Cerebellar nuclear complex (tissue), 1 donor: Measurements from ENCODE around the gene SEC61A1.

Experiments
- DNase-seq, 2 experiments: peaks; one replicate each; lab custom pipeline; 2025; lab: John Stamatoyannopoulos, UW

Gene SEC61A1

GRCh38 chr3:128051837-128052594, at the start of gene SEC61A1:
TSS of gene SEC61A1 (plus strand) at chr3:128052437. CDS start at chr3:128052553, 116 bp downstream.
- DNase-seq, result peak in 1 of 2 experiments; percentile 71

DNA sequence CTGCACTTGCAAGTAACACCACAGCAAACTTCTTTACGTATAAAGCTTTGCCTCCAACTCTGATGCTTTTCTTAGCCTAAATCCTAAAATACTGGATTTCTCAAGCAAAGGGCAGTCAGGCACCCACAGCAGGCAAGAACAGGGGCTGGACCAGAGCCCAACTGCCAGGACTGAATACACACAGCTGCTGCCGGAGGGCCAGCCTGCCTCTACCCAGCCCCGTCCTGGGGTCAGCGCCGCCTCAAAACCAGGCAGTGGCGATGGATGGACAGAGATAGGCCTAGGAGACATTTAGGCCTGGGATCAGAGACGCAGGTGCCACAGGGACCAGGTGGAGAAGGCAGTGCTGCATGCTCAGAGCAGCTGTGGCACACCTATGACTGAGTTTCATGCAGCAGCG, 47.6 kb upstream of the SEC61A1 start:
- DNase-seq, result no peak

DNA sequence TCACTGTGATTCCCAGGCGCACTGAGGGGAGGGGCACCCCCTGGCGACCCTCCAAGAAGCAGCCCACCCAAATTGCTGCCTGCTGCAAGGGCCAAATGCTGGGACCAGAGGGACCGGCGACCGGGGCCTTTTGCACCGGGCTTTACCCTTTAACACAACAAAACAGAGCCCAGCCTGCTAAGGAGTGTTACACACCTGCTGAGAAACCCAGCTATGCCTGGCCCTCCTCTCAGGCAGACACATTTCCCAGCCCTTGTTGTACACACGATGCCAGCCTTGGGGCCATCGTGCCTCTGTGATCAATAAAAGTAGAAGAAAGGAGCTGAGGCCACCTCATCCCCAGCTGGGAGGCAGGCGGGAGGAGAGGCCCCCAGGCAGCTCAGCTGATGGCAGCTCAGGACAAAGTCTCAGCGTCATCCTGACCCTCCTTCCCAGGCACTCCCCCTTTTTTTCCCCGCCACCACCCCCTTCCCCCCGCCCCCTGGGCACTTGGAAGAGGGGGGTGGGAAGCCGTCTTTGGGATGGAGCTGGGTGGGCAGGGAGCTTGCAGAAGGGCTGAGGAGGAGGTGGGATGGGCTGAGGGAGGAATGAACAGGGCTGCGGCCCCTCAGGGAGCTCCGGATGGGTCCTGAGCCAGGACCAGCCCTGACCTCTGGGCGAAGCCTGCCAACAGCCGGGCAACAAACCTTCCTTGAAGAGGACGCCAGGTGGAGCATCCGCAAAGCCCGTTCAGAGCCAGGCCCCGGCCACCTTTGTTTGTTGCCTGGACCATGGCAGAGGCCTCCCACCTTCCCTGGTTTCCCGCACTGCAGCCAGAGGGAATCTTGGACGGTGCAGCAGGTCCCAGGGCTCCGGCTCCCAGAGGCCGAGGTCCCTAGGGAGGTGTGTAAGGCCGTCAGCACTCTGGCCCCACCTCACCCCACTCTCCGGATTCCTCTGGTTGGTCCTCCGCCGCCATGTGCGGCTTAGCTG, 45.9 kb upstream of the SEC61A1 start:
- no peak for DNase-seq

- no peak for DNase-seq
Observed at GRCh38 chr3:128007033-128007424, 45.2 kb upstream of the SEC61A1 start.

- no peak for DNase-seq
Observed at GRCh38 chr3:128009952-128010846, 42.0 kb upstream of the SEC61A1 start.

DNA sequence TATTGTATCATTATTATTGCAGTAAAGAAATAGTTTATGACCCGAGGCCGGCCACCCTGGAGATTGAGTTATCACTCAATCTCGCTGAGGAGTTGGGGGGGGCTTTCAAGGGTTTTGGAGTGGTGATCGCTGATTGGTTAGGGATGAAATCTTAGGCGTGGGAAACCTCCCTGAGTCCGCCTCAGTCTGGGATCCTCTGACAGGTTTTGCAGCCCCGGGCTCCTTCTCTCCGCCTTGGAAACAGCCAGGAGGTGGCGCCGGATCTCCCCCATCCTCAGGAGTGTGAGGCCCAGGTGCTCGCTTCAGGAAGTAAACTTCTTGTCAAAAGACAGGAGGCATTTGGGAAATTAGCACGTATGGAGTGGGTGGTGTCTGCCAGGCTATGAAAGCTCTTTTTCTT, 41.1 kb upstream of the SEC61A1 start:
- DNase-seq, result no peak

DNA sequence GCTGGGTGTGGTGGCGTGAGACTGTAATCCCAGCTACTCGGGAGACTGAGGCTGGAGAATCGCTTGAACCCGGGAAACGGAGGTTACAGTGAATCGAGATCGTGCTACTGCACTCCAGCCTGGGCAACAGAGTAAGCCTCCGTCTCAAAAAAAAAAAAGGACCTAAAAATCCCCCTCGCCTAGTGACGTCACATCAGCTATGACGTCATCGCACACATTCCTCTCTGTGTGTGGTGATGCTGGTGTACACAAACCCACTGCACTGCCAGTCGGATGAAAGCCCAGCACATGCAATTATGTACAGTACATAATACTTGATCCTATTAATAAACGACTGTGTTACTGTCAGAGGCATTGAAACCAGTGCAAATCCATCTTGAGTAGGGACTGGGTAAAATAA, 40.2 kb upstream of the SEC61A1 start:
- no peak for DNase-seq

DNA sequence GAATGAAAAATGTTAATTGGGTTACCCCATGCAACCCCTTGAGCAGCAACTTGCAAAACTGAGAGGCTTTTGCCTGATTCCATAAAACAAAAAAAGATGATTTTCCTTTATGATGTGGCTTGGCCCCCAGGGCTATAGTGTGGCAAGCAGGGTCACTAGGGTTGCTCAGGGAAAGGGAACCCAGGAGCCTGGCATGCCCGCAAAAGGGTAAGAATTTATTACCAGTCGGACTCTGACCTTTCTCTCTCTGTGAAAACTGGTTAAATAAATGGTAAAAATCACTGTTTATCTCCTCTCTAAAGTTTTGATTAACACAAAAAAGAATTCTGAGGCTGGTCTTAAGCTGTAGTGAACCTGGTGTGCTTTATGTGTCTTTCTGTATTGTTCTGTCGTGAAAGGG, 37.7 kb upstream of the SEC61A1 start:
- DNase-seq, result no peak

- DNase-seq, result no peak
Observed at GRCh38 chr3:128016502-128016901, 35.7 kb upstream of the SEC61A1 start.

DNA sequence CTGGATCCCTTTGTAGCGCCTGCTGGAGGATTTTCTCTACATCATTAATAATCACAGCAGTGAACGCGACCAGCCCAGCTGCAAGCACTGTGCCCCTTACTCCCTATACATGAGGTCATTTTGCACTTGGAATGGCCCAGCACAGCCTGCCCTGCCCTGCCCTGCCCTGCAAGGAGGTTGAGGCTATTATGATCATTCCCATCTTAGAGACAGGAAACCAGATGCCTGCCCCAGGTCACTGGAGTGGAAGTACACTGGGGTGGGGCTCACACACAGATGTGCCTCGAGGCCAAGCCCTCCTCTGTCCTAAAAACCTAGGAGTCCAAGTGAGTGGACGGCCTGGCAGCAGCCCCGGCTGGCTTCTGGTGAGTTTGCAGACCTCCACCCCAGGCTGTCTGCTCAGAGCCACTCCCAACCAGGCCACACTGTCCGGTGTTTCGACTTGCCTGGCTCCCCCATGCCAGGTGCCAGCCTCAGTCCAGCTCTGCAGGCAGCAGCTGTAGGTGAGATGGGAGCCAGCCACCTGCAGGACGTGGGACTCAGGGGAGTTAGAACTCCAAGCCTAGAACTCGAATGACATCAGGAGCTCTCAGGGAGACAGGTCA, 30.4 kb upstream of the SEC61A1 start:
- DNase-seq, result no peak

DNA sequence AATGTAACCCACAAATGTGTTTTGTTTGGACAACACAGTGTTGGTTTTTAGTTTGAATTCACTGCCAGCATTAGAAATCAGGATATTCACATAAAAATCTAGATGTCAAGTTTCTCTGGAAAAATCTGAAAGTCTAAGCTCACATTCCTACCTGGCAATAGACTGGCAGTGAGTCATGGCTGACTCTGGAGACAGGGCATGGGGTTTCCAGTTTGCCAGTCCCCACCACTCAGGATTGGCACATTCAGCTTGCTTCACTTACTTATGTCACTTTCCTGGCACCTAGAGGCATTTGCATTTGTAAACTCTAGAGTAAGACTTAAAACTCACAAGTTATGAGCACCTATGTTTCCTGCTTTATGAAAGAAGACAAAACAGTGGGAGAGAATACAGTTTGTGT, 19.1 kb upstream of the SEC61A1 start:
- no peak for DNase-seq

DNA sequence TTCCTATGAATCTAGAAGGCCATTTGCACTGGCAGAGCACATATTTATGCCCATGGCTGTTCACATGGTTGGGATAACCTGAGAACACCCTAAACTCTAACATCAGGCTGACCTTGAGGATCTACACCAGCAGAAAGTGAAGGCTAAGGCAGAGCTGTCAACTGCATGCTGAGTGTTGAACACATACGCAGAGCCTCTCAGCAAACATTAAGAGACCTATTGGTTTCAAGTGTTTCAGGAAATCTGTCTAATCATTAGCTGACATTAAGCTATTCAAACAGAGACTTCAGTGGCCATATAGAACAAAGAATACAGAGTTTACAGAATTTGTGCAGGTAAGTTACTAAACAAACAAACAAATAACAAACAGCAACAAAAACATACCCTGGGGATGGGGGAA, 16.1 kb upstream of the SEC61A1 start:
- DNase-seq, result no peak

GRCh38 chr3:128040041-128040440, 12.2 kb upstream of the SEC61A1 start:
- DNase-seq, result no peak

DNA sequence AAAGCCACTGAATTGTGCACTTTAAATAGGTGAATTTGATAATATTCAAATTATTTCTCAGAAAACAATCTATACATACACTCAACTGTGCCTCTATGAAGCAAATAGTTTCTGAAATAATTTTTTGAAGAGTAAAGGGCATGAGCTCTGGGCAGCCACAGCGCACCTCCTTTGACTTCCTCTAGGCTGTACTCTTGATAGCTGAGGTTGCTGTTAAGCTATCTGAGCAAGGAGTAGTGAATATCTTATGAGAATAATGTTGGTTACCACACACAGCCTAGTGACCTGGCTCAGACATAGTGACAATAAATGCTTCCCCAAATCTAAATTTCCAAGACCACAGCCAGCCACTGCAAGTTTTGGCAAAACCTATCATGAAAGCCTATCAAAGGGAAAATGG, 11.6 kb upstream of the SEC61A1 start:
- no peak for DNase-seq

- DNase-seq, result no peak
Observed at GRCh38 chr3:128041344-128041743, 10.9 kb upstream of the SEC61A1 start.

- DNase-seq, result no peak
Observed at GRCh38 chr3:128050597-128050996, 1.6 kb upstream of the SEC61A1 start.

DNA sequence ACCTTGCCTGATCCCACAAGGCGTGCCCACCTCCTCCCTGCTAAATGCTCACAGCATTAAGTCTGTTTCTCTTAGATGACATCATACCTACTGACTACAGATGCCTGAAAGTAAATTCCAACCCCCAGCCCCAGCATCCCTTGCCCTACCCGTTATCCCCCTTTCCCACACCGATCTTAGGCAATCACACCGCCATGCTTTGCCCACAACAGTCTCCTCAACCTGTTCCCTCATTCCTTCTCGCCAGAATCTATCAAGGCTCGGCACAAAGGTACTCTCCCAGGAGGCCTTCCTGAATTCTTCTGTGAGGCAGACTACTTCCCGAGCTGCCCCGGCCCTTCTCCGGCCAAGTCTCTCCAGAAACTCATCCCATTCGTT, 789 bp upstream of the SEC61A1 start:
- DNase-seq, result no peak

- DNase-seq, result no peak
Observed at GRCh38 chr3:128052595-128053351, 536 bp downstream of the SEC61A1 start.

DNA sequence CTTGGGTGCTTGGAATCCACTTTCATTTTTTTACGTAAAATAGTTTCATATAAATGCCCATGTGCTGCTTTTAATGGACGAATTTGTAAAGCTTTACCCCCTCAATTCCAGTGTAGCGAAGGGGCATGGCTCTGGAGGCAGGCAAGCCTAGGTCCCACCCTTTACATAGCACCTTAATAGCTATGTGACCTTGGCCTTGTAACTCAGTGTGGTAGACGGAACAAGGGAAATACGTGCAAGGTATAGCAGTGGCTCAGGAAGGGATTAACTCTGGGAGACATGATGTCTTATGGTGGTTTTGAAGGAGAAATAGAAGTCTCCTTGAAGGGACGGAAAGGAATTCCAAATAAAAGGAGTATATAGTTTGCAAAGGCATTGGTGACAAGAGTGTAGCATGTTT, 1.4 kb downstream of the SEC61A1 start:
- no peak for DNase-seq

- no peak for DNase-seq
Observed at GRCh38 chr3:128054367-128054766, 2.1 kb downstream of the SEC61A1 start.

DNA sequence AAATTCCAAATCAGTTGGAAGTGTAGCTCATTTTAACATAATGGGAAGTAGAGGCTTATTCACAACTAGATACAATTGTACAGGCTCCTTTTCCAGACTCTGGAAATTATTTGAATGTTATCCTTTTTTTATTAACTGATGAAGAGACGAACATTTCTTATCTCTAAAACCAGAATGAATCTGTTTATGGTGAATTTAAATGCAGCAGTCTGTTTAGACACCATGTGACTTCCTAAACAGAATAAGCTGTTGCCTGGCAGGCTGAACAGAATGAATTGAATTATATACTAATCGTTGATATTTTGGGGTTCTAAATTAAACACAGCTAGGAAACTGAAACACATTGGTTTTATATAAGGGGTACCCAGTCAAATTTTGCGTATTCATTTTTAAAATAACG, 4.0 kb downstream of the SEC61A1 start:
- no peak for DNase-seq
